G401.6 (cell line): ENCODE results near the gene NRXN3.

Experiments used
- FAIRE-seq: peaks from 2 replicates; lab custom pipeline; 2012; peaks lifted over from hg19 to GRCh38; lab: Jason Lieb, UNC

The NRXN3 gene

GRCh38 chr14:79487632-79488031, 1317.5 kb downstream of the NRXN3 start:
- no peak for FAIRE-seq

GRCh38 chr14:79491161-79491560, 1321.0 kb downstream of the NRXN3 start:
- no peak for FAIRE-seq

GRCh38 chr14:79493081-79493645, 1323.0 kb downstream of the NRXN3 start:
- FAIRE-seq: no peak

- no peak for FAIRE-seq
These were observed 1326.5 kb downstream of the NRXN3 start for GRCh38 chr14:79496701-79497100.

GRCh38 chr14:79500489-79500888, 1330.3 kb downstream of the NRXN3 start:
- no peak for FAIRE-seq

GRCh38 chr14:79502136-79502750, 1332.1 kb downstream of the NRXN3 start:
- FAIRE-seq: no peak

GRCh38 chr14:79502751-79503148, 1332.6 kb downstream of the NRXN3 start:
- no peak for FAIRE-seq

GRCh38 chr14:79510659-79511058, 1340.5 kb downstream of the NRXN3 start:
- no peak for FAIRE-seq

- FAIRE-seq: no peak
These were observed 1341.0 kb downstream of the NRXN3 start for GRCh38 chr14:79511146-79511545.

GRCh38 chr14:79513446-79513845, 1343.3 kb downstream of the NRXN3 start:
- no peak for FAIRE-seq

GRCh38 chr14:79514700-79515099, 1344.5 kb downstream of the NRXN3 start:
- FAIRE-seq: no peak

GRCh38 chr14:79515158-79515557, 1345.0 kb downstream of the NRXN3 start:
- FAIRE-seq: no peak

- FAIRE-seq: no peak
These were observed 1345.8 kb downstream of the NRXN3 start for GRCh38 chr14:79516009-79516408.

GRCh38 chr14:79525416-79525815, 1355.2 kb downstream of the NRXN3 start:
- FAIRE-seq: no peak

GRCh38 chr14:79528828-79529416, 1358.7 kb downstream of the NRXN3 start:
- FAIRE-seq: no peak

GRCh38 chr14:79530555-79530954, 1360.4 kb downstream of the NRXN3 start:
- no peak for FAIRE-seq

GRCh38 chr14:79534703-79535353, 1364.7 kb downstream of the NRXN3 start:
- FAIRE-seq: no peak

GRCh38 chr14:79540394-79540793, 1370.2 kb downstream of the NRXN3 start:
- no peak for FAIRE-seq

GRCh38 chr14:79542121-79542520, 1371.9 kb downstream of the NRXN3 start:
- FAIRE-seq: no peak

GRCh38 chr14:79543348-79543747, 1373.2 kb downstream of the NRXN3 start:
- no peak for FAIRE-seq

- FAIRE-seq: peak; percentile 34
These were observed 1374.0 kb downstream of the NRXN3 start for GRCh38 chr14:79543967-79544697.

- no peak for FAIRE-seq
These were observed 1374.5 kb downstream of the NRXN3 start for GRCh38 chr14:79544698-79545070.

GRCh38 chr14:79548836-79549235, 1378.7 kb downstream of the NRXN3 start:
- FAIRE-seq: no peak
